Prostate gland (tissue), 2 donors: ENCODE results near the gene MYOZ1.

Experiments
- POLR2A ChIP-seq: fragments of 450-650 bp; IDR thresholded peaks from one replicate; pipeline ENCODE4 v1.6.1; 2016; ENCODE audit warnings: antibody characterized with exemption, mild to moderate bottlenecking
- POLR2AphosphoS5 ChIP-seq: sonication (generic); formaldehyde crosslinking; IDR thresholded peaks from one replicate; pipeline ENCODE4 v1.6.1; 2017; ENCODE audit warnings: antibody characterized with exemption
- TF ChIP-seq, protein P1 (sequence below), 4 experiments: fragments of 200-600 bp in 2 of 4; fragments of 450-650 bp in 2 of 4; sonication (generic) in 2 of 4; IDR thresholded peaks; 1 replicate in 3 of 4; 2 replicates in 1 of 4; pipeline ENCODE4 v1.5.1; 2016 to 2019; ENCODE audit warnings: antibody characterized with exemption in 4 of 4, mild to moderate bottlenecking in 2 of 4, moderate library complexity in 2 of 4

DNA sequence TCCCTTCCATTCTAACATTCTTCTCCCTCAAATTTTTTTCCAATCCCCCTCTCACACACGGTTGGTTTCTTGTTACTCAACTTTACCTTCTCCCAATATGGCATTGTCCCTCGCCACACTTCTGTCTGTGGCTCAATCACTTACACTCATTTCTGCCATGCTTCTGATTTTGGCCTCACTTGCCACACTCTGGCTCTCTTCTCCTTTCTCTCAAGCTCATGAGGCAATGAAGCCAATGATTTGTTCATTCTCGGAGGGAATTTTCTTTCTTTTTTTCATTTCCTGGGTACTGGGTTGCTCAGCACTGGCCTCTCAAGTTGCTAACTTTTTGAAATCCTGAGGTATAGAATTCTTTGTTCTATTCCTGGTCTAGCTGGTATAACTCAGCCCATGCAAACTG lies 4.0 kb upstream of the MYOZ1 start:
- TF ChIP-seq POLR2A (no peak), POLR2AphosphoS5 (no peak)
- TF ChIP-seq, protein P1, sequence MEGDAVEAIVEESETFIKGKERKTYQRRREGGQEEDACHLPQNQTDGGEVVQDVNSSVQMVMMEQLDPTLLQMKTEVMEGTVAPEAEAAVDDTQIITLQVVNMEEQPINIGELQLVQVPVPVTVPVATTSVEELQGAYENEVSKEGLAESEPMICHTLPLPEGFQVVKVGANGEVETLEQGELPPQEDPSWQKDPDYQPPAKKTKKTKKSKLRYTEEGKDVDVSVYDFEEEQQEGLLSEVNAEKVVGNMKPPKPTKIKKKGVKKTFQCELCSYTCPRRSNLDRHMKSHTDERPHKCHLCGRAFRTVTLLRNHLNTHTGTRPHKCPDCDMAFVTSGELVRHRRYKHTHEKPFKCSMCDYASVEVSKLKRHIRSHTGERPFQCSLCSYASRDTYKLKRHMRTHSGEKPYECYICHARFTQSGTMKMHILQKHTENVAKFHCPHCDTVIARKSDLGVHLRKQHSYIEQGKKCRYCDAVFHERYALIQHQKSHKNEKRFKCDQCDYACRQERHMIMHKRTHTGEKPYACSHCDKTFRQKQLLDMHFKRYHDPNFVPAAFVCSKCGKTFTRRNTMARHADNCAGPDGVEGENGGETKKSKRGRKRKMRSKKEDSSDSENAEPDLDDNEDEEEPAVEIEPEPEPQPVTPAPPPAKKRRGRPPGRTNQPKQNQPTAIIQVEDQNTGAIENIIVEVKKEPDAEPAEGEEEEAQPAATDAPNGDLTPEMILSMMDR (IDR thresholded peaks at IDR 0.05), result no peak
